Measurements from ENCODE around the gene TENT4B. TPM values are rescaled to one million over a fixed set of nuclear protein-coding genes. Genes with fewer than 3 reads are reported as not detected.

The TENT4B gene
- total RNA-seq, 1 donor from 2014 or later, result 15.2 TPM

GRCh38 chr16:50210266-50211038 is 57.3 kb downstream of the TENT4B start:
- no peaks in the 10 kb centered on the region for H3K36me3 ChIP-seq
- Mint-ChIP-seq H3K4me3 (no peak overlapping the region), H3K9me3 (no peaks in the 10 kb centered on the region), H3K4me1 (peaks cover 31% of the 10 kb centered on the region), H3K36me3 (peaks cover 3% of the 10 kb centered on the region), H3K27ac (peak overlapping the region; percentile 8), H3K27me3 (ENCODE audit: insufficient read depth, low read depth) (no peaks in the 10 kb centered on the region)
- H3K27me3 ChIP-seq, result no peaks in the 10 kb centered on the region
- H3K27ac ChIP-seq, result peak overlapping the region; percentile 34
- peak overlapping the region; percentile 50 for H2AFZ ChIP-seq (replicated peaks)
- peaks cover 17% of the 10 kb centered on the region for H3K4me1 ChIP-seq
- peaks cover 23% of the 10 kb centered on the region for H4K20me1 ChIP-seq (ENCODE audit: low read depth)
- peaks cover 5% of the 10 kb centered on the region for H3K79me2 ChIP-seq (ENCODE audit: low read depth)
- H3K9me3 ChIP-seq (ENCODE audit: low read depth), result no peaks in the 10 kb centered on the region
- TF ChIP-seq EZH2 (IDR thresholded peaks at IDR 0.05), result no peak
- no peak for TF ChIP-seq EZH2phosphoT487 (IDR thresholded peaks at IDR 0.05)
- TF ChIP-seq, protein P1, sequence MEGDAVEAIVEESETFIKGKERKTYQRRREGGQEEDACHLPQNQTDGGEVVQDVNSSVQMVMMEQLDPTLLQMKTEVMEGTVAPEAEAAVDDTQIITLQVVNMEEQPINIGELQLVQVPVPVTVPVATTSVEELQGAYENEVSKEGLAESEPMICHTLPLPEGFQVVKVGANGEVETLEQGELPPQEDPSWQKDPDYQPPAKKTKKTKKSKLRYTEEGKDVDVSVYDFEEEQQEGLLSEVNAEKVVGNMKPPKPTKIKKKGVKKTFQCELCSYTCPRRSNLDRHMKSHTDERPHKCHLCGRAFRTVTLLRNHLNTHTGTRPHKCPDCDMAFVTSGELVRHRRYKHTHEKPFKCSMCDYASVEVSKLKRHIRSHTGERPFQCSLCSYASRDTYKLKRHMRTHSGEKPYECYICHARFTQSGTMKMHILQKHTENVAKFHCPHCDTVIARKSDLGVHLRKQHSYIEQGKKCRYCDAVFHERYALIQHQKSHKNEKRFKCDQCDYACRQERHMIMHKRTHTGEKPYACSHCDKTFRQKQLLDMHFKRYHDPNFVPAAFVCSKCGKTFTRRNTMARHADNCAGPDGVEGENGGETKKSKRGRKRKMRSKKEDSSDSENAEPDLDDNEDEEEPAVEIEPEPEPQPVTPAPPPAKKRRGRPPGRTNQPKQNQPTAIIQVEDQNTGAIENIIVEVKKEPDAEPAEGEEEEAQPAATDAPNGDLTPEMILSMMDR (IDR thresholded peaks at IDR 0.05), result peak; percentile 79
- H3F3A ChIP-seq (ENCODE audit: low read depth), result peaks cover 27% of the 10 kb centered on the region
- peak; percentile 87 for DNase-seq (ENCODE audit: low spot score)
- H3K9ac ChIP-seq, result no peak overlapping the region
- peak overlapping the region; percentile 64 for H3K4me2 ChIP-seq
- no peak overlapping the region for H3K4me3 ChIP-seq

- Mint-ChIP-seq H3K27me3 (ENCODE audit: insufficient read depth, low read depth) (no peaks in the 10 kb centered on the region), H3K36me3 (peaks cover 5% of the 10 kb centered on the region), H3K4me1 (peaks cover 18% of the 10 kb centered on the region), H3K27ac (no peak overlapping the region), H3K4me3 (no peak overlapping the region), H3K9me3 (no peaks in the 10 kb centered on the region)
- Histone ChIP-seq H3F3A (ENCODE audit: low read depth) (peaks cover 24% of the 10 kb centered on the region), H3K9me3 (ENCODE audit: low read depth) (no peaks in the 10 kb centered on the region), H3K4me3 (no peak overlapping the region), H3K79me2 (ENCODE audit: low read depth) (no peaks in the 10 kb centered on the region), H2AFZ (replicated peaks) (no peak overlapping the region), H3K4me1 (peaks cover 17% of the 10 kb centered on the region), H3K36me3 (peaks cover 5% of the 10 kb centered on the region), H3K27me3 (no peaks in the 10 kb centered on the region), H3K9ac (no peak overlapping the region), H4K20me1 (ENCODE audit: low read depth) (peaks cover 23% of the 10 kb centered on the region), H3K4me2 (no peak overlapping the region), H3K27ac (no peak overlapping the region)
- peak; percentile 18 for DNase-seq (ENCODE audit: low spot score)
- no peak for TF ChIP-seq EZH2phosphoT487 (IDR thresholded peaks at IDR 0.05)
- TF ChIP-seq, protein P1 (IDR thresholded peaks at IDR 0.05), result peak; percentile 79
Measured at GRCh38 chr16:50213939-50214519, 60.9 kb downstream of the TENT4B start.

- Histone ChIP-seq H3K4me2 (no peak overlapping the region), H3K4me3 (no peak overlapping the region), H3K27ac (no peak overlapping the region), H3K4me1 (peaks cover 4% of the 10 kb centered on the region), H3K9me3 (ENCODE audit: low read depth) (no peaks in the 10 kb centered on the region), H4K20me1 (ENCODE audit: low read depth) (peaks cover 7% of the 10 kb centered on the region), H3K27me3 (no peaks in the 10 kb centered on the region), H3K9ac (no peak overlapping the region), H3K36me3 (peaks cover 5% of the 10 kb centered on the region), H3K79me2 (ENCODE audit: low read depth) (no peaks in the 10 kb centered on the region), H3F3A (ENCODE audit: low read depth) (peaks cover 8% of the 10 kb centered on the region), H2AFZ (replicated peaks) (no peak overlapping the region)
- Mint-ChIP-seq H3K9me3 (no peaks in the 10 kb centered on the region), H3K27ac (no peak overlapping the region), H3K4me1 (peaks cover 2% of the 10 kb centered on the region), H3K4me3 (no peak overlapping the region), H3K36me3 (peaks cover 5% of the 10 kb centered on the region), H3K27me3 (ENCODE audit: insufficient read depth, low read depth) (no peaks in the 10 kb centered on the region)
- DNase-seq (ENCODE audit: low spot score), result no peak
- TF ChIP-seq, protein P1 (IDR thresholded peaks at IDR 0.05), result no peak
- TF ChIP-seq EZH2 (IDR thresholded peaks at IDR 0.05) (no peak), EZH2phosphoT487 (IDR thresholded peaks at IDR 0.05) (no peak)
Measured at GRCh38 chr16:50215680-50216079, 62.6 kb downstream of the TENT4B start.

Measured in neural progenitor cell (in vitro differentiated cells).